K562 (cell line): ENCODE data around the gene MVB12B. TPM values are rescaled to one million over a fixed set of nuclear protein-coding genes. Genes with fewer than 3 reads are reported as not detected.

Experiments
- ATAC-seq: fragments of 200-7000 bp; cut with Tn5 transposase; 3 replicates; pipeline ENCODE4 v1.9.1; 2020; ENCODE audit warnings: moderate library complexity
- BruUV-seq: library from RNA; stranded (reverse); fragments of 400-500 nt; replicated peaks from 2 replicates; lab custom pipeline; 2021; lab: Mats Ljungman, UMichigan
- CTCF ChIA-PET: fragments of 300-600 bp; formaldehyde crosslinking; extraction: SDS; loops from one replicate; lab custom pipeline; 2021; ENCODE audit warnings: low intra/inter-chr PET ratio; lab: Yijun Ruan, JAX
- POLR2A ChIA-PET: fragments of 300-600, 350-650 bp; sonication (Branson Sonifier 250); formaldehyde crosslinking; extraction: SDS; loops from one replicate; lab custom pipeline; 2021; ENCODE audit warnings: antibody characterized with exemption, inconsistent platforms; lab: Yijun Ruan, JAX
- DNase-seq, 4 experiments: peaks; one replicate each; pipeline versions ENCODE4 v3.0.0 to v3.0.0-alpha.2; 2011 to 2018; ENCODE audit warnings: low spot score in 3 of 4, mixed read lengths in 3 of 4; ENCODE audit errors: extremely low read depth in 1 of 4
- FAIRE-seq: peaks from 2 replicates; lab custom pipeline; 2011; peaks lifted over from hg19 to GRCh38; lab: Jason Lieb, UNC
- H2AFZ ChIP-seq: 2 replicates; pipeline ENCODE4 v1.6.0; 2011; ENCODE audit warnings: low read depth, low read length, control low read depth, inconsistent platforms
- H3K27ac ChIP-seq: fragments of 200-600 bp; 3 replicates; pipeline ENCODE4 v1.8.0; 2011; ENCODE audit warnings: low read depth, mild to moderate bottlenecking, control low read depth, inconsistent platforms, low read length, moderate library complexity, mixed read lengths; ENCODE audit errors: extremely low read depth
- H3K27me3 ChIP-seq, 2 experiments: fragments of 300-600 bp in 1 of 2; 2 replicates in 1 of 2; 3 replicates in 1 of 2; pipeline versions ENCODE4 v1.6.0 to v1.8.0; 2011; ENCODE audit warnings: inconsistent platforms in 2 of 2, low read length in 2 of 2, mild to moderate bottlenecking in 1 of 2, mixed read lengths in 1 of 2, moderate library complexity in 1 of 2; ENCODE audit not compliant: control insufficient read depth in 2 of 2, insufficient read depth in 2 of 2
- H3K36me3 ChIP-seq: fragments of 300-600 bp; 3 replicates; pipeline ENCODE4 v1.8.0; 2011; ENCODE audit warnings: mild to moderate bottlenecking, low read length, inconsistent platforms; ENCODE audit not compliant: control insufficient read depth, insufficient read depth
- H3K4me1 ChIP-seq, 2 experiments: fragments of 200-600 bp in 1 of 2; replicated peaks in 1 of 2; 2 replicates in 1 of 2; 3 replicates in 1 of 2; pipeline versions ENCODE4 v1.5.1 to v1.8.0; 2011; ENCODE audit warnings: inconsistent platforms in 2 of 2, low read length in 2 of 2, mild to moderate bottlenecking in 1 of 2, mixed read lengths in 1 of 2, moderate library complexity in 1 of 2; ENCODE audit not compliant: control insufficient read depth in 2 of 2, insufficient read depth in 2 of 2
- H3K4me2 ChIP-seq: 2 replicates; pipeline ENCODE4 v1.6.1; 2011; ENCODE audit warnings: low read length, control low read depth, inconsistent platforms, mixed read lengths; ENCODE audit not compliant: insufficient read depth
- H3K4me3 ChIP-seq: fragments of 200-600 bp; sonication (generic), shearing (Covaris generic); 2 replicates; pipeline ENCODE4 v1.5.1; 2016; ENCODE audit warnings: control low read depth, inconsistent platforms
- H3K79me2 ChIP-seq: fragments of 200-600 bp; 3 replicates; pipeline ENCODE4 v1.8.0; 2011; ENCODE audit warnings: low read length, inconsistent platforms; ENCODE audit not compliant: control insufficient read depth, insufficient read depth
- H3K9ac ChIP-seq, 2 experiments: 2 replicates each; pipeline versions ENCODE4 v1.6.0 to v1.6.1; 2011; ENCODE audit warnings: low read depth in 2 of 2, low read length in 2 of 2, control low read depth in 1 of 2, inconsistent platforms in 1 of 2, mild to moderate bottlenecking in 1 of 2, mixed read lengths in 1 of 2; ENCODE audit not compliant: insufficient read depth in 1 of 2
- H3K9me1 ChIP-seq: one replicate; pipeline ENCODE4 v1.6.0; 2011; ENCODE audit warnings: inconsistent platforms, mild to moderate bottlenecking, low read length, moderate library complexity; ENCODE audit not compliant: control insufficient read depth, insufficient read depth
- H3K9me3 ChIP-seq: replicated peaks from 2 replicates; pipeline ENCODE4 v1.5.1; 2011; ENCODE audit warnings: low read depth, low read length, inconsistent platforms; ENCODE audit not compliant: control insufficient read depth, insufficient read depth
- H4K20me1 ChIP-seq: replicated peaks from 2 replicates; pipeline ENCODE4 v1.6.1; 2011; ENCODE audit warnings: low read length, inconsistent platforms, mixed read lengths; ENCODE audit not compliant: control insufficient read depth, insufficient read depth
- FOS ChIP-seq: IDR thresholded peaks from 3 replicates; pipeline ENCODE4 v1.6.1; 2011; ENCODE audit not compliant: insufficient read length; ENCODE audit errors: extremely low read depth
- KAT8 ChIP-seq: fragments of 450-650 bp; IDR thresholded peaks from 2 replicates; pipeline ENCODE4 v1.6.1; 2016; ENCODE audit warnings: low read depth, mild to moderate bottlenecking
- KDM1A ChIP-seq, 2 experiments: fragments of 450-650 bp; IDR thresholded peaks; 2 replicates each; pipeline ENCODE4 v1.6.1; 2016; ENCODE audit warnings: mild to moderate bottlenecking in 2 of 2
- MAFF ChIP-seq: IDR thresholded peaks from 2 replicates; pipeline ENCODE4 v1.6.1; 2012; ENCODE audit warnings: low read length, improper control_type of control experiment
- MEIS2 ChIP-seq: fragments of 450-650 bp; IDR thresholded peaks from 2 replicates; pipeline ENCODE4 v1.6.1; 2014; ENCODE audit warnings: mild to moderate bottlenecking; ENCODE audit not compliant: partially characterized antibody
- PHF20 ChIP-seq: fragments of 450-650 bp; IDR thresholded peaks from 2 replicates; pipeline ENCODE4 v1.6.1; 2018; ENCODE audit not compliant: partially characterized antibody
- PRMT5 ChIP-seq: sonication (generic); formaldehyde crosslinking; IDR thresholded peaks from 2 replicates; pipeline ENCODE4 v1.5.0; 2020; ENCODE audit warnings: missing genetic modification reagents
- TEAD2 ChIP-seq: fragments of 450-650 bp; IDR thresholded peaks from 2 replicates; pipeline ENCODE4 v1.6.1; 2016; ENCODE audit warnings: missing genetic modification characterization, control low read depth, missing compliant biosample characterization
- TEAD4 ChIP-seq, 2 experiments: sonication (generic) in 1 of 2; formaldehyde crosslinking in 1 of 2; IDR thresholded peaks; 2 replicates each; pipeline versions ENCODE4 v1.6.1 to v1.8.0; 2012 to 2022; ENCODE audit warnings: borderline replicate concordance in 1 of 2, inconsistent platforms in 1 of 2, low read length in 1 of 2, mild to moderate bottlenecking in 1 of 2, missing genetic modification reagents in 1 of 2
- ZNF174 ChIP-seq: fragments of 250-450 bp; sonication (Bioruptor Pico); IDR thresholded peaks from 2 replicates; pipeline ENCODE4 v1.4.0; 2020; ENCODE audit warnings: mild to moderate bottlenecking
- WGBS: fragments of 100-300 bp; shearing (Covaris generic); methylation state at CpG from one replicate; pipeline ENCODE4 v1.1.6; 2016; ENCODE audit warnings: low coverage, mixed read lengths; ENCODE audit not compliant: insufficient coverage; ENCODE audit errors: missing lambda C conversion rate; 5-methylcytosine and 5-hydroxymethylcytosine counted together
- in situ Hi-C: fragments of 300-500 bp; cut with MboI; formaldehyde crosslinking; loops from 4 replicates; pipeline ENCODE4 v1.15.0; 2018; ENCODE audit warnings: inconsistent platforms, mixed read lengths
- intact Hi-C: fragments of 100-400 bp; cut with micrococcal nuclease; formaldehyde crosslinking; loops from 2 replicates; pipeline ENCODE4 v1.14.2; 2022
- polyA plus RNA-seq, 8 experiments: library from polyadenylated mRNA; depleted of rRNA in 4 of 8; stranded (reverse) in 5 of 8; unstranded in 3 of 8; fragments of >200 nt; fragmentation: Nextera tagmentation in 2 of 8; fragmentation: Illumina TruSeq in 1 of 8; extraction: Ambion mirVana in 2 of 8; extraction: Trizol in 1 of 8; gene quantifications; 2 replicates each; pipeline versions ENCODE4 v1.2.1 to v1.2.3, GENCODE V29; 2011 to 2014; ENCODE audit warnings: inconsistent platforms in 1 of 8, missing spikeins in 1 of 8
- total RNA-seq, 7 experiments: library from RNA; depleted of rRNA in 6 of 7; stranded (reverse); fragments of >200 nt in 6 of 7; fragmentation: Illumina TruSeq in 2 of 7; extraction: Trizol in 2 of 7; gene quantifications; 2 replicates each; pipeline versions ENCODE4 v1.2.1 to v1.2.3, GENCODE V29; 2011 to 2021; ENCODE audit warnings: low replicate concordance in 1 of 7

MVB12B gene
- total and polyA plus RNA-seq, 9 of the 15 experiments (the other 6 are each of a cell fraction or from before 2014, with no cell fraction given), result not detected

GRCh38 chr9:126367616-126368015 lies 41.0 kb downstream of the MVB12B start:
- Histone ChIP-seq H3K36me3 (no peaks in the 10 kb centered on the region), H3K4me3 (no peak overlapping the region), H3K4me1 (no peaks in the 10 kb centered on the region), H3K9ac (no peak overlapping the region), H2AFZ (no peak overlapping the region), H3K27ac (no peak overlapping the region), H3K9me3 (no peaks in the 10 kb centered on the region), H3K79me2 (no peaks in the 10 kb centered on the region), H3K4me2 (no peak overlapping the region)
- intact Hi-C loops, result no loop called here
- DNase-seq, result no peak
- POLR2A ChIA-PET, result interaction anchor here (0.7 kb wide), 1 partner anchor 18 kb away, joined by 3 read pairs; no protein-coding TSS in a partner anchor
- WGBS, result 0% methylated on average over 3 of the region's 3 CpGs
- TF ChIP-seq KDM1A (IDR thresholded peaks at IDR 0.05), result no peak
- no peak for TF ChIP-seq KAT8
- TF ChIP-seq MAFF, result no peak
- no peak for TF ChIP-seq PRMT5
- TF ChIP-seq ZNF174, result no peak
- TF ChIP-seq MEIS2, result no peak
- no peak for TF ChIP-seq TEAD4 (IDR thresholded peaks at IDR 0.05; ENCODE audit: low read length)
- no peak for TF ChIP-seq TEAD4 (CRISPR knock-in tag; IDR thresholded peaks at IDR 0.05; ENCODE audit: borderline replicate concordance)
- no peak for TF ChIP-seq FOS
- no peak for TF ChIP-seq PHF20
- TF ChIP-seq TEAD2 (tag), result no peak
- TF ChIP-seq, all 486 proteins: peak for 0
- in situ Hi-C loops, result no loop called here
- no peak for FAIRE-seq
- no peaks in the 10 kb centered on the region for H4K20me1 ChIP-seq
- CTCF ChIA-PET, result no interaction called here
- no TSS peak for BruUV-seq
- peaks cover 0 to 24% of the 10 kb centered on the region in 2 experiments; a peak in 4 of 5 replicates for H3K27me3 ChIP-seq
- ATAC-seq, result no peak
- H3K9me1 ChIP-seq, result no peaks in the 10 kb centered on the region
